ENCODE measurements around the gene SURF1. TPM values are rescaled to one million over a fixed set of nuclear protein-coding genes. Genes with fewer than 3 reads are reported as not detected.

Gene SURF1
- total and polyA plus RNA-seq, 9 of the 15 experiments (the other 6 are each of a cell fraction or from before 2014, with no cell fraction given), result 16.1 to 31.3 (median 20.9) TPM

DNA sequence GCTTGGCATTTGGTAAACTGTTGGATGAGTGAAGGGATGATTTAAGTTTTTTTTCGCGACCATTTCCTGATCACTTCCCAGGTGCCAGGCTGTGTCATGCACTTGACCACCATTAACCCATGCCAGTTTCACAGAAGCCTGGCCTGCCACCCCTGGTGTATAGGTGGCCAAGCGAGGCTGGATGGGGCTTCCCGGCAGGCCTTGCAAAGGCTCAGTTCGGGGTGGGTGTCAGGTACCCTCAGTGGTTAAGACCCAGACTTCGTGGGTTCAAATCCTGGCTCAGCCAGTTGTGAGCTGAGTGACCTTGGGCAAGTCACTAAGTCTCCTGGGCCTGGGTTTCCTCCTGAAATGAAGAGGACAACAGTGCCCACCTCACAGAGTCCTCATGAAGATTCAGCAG lies 10.7 kb downstream of the SURF1 start (continued):
- TF ChIP-seq, protein P1, sequence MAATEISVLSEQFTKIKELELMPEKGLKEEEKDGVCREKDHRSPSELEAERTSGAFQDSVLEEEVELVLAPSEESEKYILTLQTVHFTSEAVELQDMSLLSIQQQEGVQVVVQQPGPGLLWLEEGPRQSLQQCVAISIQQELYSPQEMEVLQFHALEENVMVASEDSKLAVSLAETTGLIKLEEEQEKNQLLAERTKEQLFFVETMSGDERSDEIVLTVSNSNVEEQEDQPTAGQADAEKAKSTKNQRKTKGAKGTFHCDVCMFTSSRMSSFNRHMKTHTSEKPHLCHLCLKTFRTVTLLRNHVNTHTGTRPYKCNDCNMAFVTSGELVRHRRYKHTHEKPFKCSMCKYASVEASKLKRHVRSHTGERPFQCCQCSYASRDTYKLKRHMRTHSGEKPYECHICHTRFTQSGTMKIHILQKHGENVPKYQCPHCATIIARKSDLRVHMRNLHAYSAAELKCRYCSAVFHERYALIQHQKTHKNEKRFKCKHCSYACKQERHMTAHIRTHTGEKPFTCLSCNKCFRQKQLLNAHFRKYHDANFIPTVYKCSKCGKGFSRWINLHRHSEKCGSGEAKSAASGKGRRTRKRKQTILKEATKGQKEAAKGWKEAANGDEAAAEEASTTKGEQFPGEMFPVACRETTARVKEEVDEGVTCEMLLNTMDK (IDR thresholded peaks at IDR 0.05; ENCODE audit: borderline replicate concordance, insufficient read depth, low read depth, low read length, poor library complexity, severe bottlenecking), result no peak

DNA sequence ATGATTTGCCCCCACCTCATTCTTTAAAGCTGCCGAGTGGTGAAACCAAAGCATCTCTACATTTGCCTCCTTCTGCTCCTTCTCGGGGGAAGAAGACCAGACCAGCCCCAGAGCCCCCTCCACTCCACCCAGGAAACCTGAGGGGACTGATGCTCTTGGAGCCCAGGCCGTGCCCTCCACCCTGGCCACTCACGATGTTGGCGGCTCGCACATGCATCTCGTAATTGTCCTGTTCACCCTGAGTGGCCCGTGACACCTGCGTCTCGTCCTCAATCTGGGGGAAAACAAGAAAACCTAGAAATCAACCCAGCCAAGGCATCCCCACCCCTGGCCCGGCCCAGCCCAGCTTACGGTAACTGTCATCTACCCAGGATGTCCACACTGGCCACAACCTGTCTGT lies 11.3 kb downstream of the SURF1 start:
- Histone ChIP-seq H3K79me2 (ENCODE audit: control insufficient read depth, insufficient read depth, low read length) (peaks cover 46% of the 10 kb centered on the region), H4K20me1 (replicated peaks; ENCODE audit: control insufficient read depth, insufficient read depth, low read length) (peaks cover 11% of the 10 kb centered on the region), H3K27ac (ENCODE audit: extremely low read depth, low read depth, low read length) (no peak overlapping the region), H3K36me3 (ENCODE audit: control insufficient read depth, insufficient read depth, low read length) (peaks cover 77% of the 10 kb centered on the region), H3K4me3 (no peak overlapping the region), H3K4me2 (ENCODE audit: insufficient read depth, low read length) (no peak overlapping the region), H3K9ac (ENCODE audit: insufficient read depth in 1 of 2, low read depth in 2 of 2, low read length in 2 of 2) (peak overlapping the region in 1 of 2 experiments; percentile 50; a peak in 2 of 4 replicates), H3K27me3 (ENCODE audit: control insufficient read depth in 2 of 2, insufficient read depth in 2 of 2, low read length in 2 of 2) (no peaks in the 10 kb centered on the region), H3K9me1 (ENCODE audit: control insufficient read depth, insufficient read depth, low read length) (no peaks in the 10 kb centered on the region), H2AFZ (ENCODE audit: low read depth, low read length) (no peak overlapping the region), H3K9me3 (replicated peaks; ENCODE audit: control insufficient read depth, insufficient read depth, low read depth, low read length) (no peaks in the 10 kb centered on the region), H3K4me1 (replicated peaks in 1 of 2; ENCODE audit: control insufficient read depth in 2 of 2, insufficient read depth in 2 of 2, low read length in 2 of 2) (peaks cover 13 to 44% of the 10 kb centered on the region in 2 experiments; a peak in 4 of 5 replicates)
- WGBS (ENCODE audit: insufficient coverage, low coverage, missing lambda C conversion rate), result 93% methylated on average over 12 of the region's 12 CpGs
- FAIRE-seq, result no peak
- ChIA-PET POLR2A (no interaction called here), CTCF (ENCODE audit: low intra/inter-chr PET ratio) (no interaction called here)
- no peak for ATAC-seq
- no peak for DNase-seq (ENCODE audit: extremely low read depth in 1 of 4, low spot score in 3 of 4)
- in situ Hi-C loops (cut with MboI) (no loop called here), intact Hi-C loops (cut with micrococcal nuclease) (no loop called here)
- TF ChIP-seq CXXC5 (CRISPR knock-in tag; IDR thresholded peaks at IDR 0.05), result no peak
- no peak for TF ChIP-seq ZNF764 (CRISPR knock-in tag; IDR thresholded peaks at IDR 0.05; ENCODE audit: low read depth)
- no peak for TF ChIP-seq ZFX (CRISPR knock-in tag; IDR thresholded peaks at IDR 0.05)
- TF ChIP-seq SREBF2 (CRISPR knock-in tag; IDR thresholded peaks at IDR 0.05), result no peak
- TF ChIP-seq, protein P2, sequence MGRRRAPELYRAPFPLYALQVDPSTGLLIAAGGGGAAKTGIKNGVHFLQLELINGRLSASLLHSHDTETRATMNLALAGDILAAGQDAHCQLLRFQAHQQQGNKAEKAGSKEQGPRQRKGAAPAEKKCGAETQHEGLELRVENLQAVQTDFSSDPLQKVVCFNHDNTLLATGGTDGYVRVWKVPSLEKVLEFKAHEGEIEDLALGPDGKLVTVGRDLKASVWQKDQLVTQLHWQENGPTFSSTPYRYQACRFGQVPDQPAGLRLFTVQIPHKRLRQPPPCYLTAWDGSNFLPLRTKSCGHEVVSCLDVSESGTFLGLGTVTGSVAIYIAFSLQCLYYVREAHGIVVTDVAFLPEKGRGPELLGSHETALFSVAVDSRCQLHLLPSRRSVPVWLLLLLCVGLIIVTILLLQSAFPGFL (CRISPR knock-in tag; IDR thresholded peaks at IDR 0.05), result no peak
- no TSS peak for BruUV-seq (replicated peaks)
